HCT116 (cell line): ENCODE measurements around the gene KNDC1.

ENCODE experiments used
- EZH2 ChIP-seq: fragments of 200-600 bp; sonication (generic); IDR thresholded peaks from 2 replicates; pipeline ENCODE4 v1.6.1; 2017; ENCODE audit warnings: antibody characterized with exemption, mixed run types
- EZH2phosphoT487 ChIP-seq: fragments of 200-600 bp; IDR thresholded peaks from 2 replicates; pipeline ENCODE4 v1.6.1; 2018; ENCODE audit warnings: antibody characterized with exemption, borderline replicate concordance
- POLR2A ChIP-seq: IDR thresholded peaks from 2 replicates; pipeline ENCODE4 v1.7.0; 2011; ENCODE audit warnings: borderline replicate concordance; ENCODE audit not compliant: insufficient read depth, insufficient read length; ENCODE audit errors: extremely low read depth
- POLR2AphosphoS5 ChIP-seq: IDR thresholded peaks from 2 replicates; pipeline ENCODE4 v1.6.1; 2011; ENCODE audit warnings: mild to moderate bottlenecking, low read depth, low read length, moderate library complexity
- RAD21 ChIP-seq: IDR thresholded peaks from 2 replicates; pipeline ENCODE4 v1.6.1; 2012; ENCODE audit warnings: low read depth, mild to moderate bottlenecking
- ZNF274 ChIP-seq: fragments of 200-500 bp; sonication (Bioruptor generic); IDR thresholded peaks from 2 replicates; pipeline ENCODE4 v1.6.1; 2014; ENCODE audit warnings: mild to moderate bottlenecking, low read depth, low read length, inconsistent platforms
- TF ChIP-seq, protein P1 (sequence below): IDR thresholded peaks from 2 replicates; pipeline ENCODE4 v1.6.1; 2011; ENCODE audit warnings: mild to moderate bottlenecking, low read length, moderate library complexity; ENCODE audit not compliant: insufficient replicate concordance; ENCODE audit errors: extremely low read depth
- TF ChIP-seq, protein P2 (sequence below), 3 experiments: fragments of 200-600 bp in 1 of 3; sonication (generic) in 1 of 3; IDR thresholded peaks in 2 of 3; conservative IDR thresholded peaks in 1 of 3; 2 replicates each; pipeline ENCODE4 v1.5.1; 2012 to 2017; ENCODE audit warnings: low read depth in 2 of 3, low read length in 2 of 3, antibody characterized with exemption in 1 of 3, borderline replicate concordance in 1 of 3, control low read depth in 1 of 3, mild to moderate bottlenecking in 1 of 3, mixed read lengths in 1 of 3, mixed run types in 1 of 3, moderate library complexity in 1 of 3; ENCODE audit not compliant: insufficient read depth in 1 of 3

DNA sequence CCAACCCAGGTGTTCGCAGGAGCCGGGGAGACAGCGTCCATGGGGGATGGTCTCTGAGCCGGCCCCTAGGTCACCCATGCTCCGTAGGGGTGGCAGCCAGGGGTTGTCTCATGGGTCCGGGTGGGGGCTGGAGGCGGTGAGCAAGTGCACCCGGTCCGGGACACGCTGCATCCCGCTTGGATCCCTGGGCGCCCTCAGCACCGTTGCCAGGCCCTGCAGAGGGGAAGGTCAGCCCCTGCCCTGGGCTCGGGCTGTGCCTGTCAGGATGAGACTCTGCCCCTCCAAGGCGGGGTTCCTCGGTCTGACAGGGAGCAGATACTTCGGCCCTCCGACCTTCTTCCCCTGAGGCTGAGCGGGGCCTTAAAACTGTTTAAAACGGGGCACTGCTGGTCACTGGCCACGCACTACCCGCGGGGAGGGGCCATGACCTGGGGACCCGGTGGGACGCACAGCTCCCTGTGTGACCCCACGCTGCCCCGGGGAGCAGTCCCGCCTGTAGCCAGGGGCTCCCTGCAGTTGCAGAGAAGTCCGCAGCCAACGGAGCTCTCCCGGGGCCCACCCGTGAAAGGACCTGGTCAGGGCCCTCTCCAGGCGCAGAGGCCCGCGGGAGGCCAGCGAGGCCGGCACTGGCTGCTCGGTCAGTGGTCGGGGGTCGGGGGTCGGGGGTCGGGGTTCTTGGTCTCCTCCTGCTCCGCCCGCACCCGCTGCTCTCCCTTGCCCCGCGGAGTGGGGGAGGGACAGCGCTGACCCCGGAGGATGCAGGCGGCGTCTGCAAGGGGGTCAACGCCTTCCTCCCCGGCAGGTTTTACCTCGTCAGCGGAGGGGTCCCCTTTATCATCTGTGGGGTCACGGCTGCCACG is 33.4 kb upstream of the KNDC1 start:
- TF ChIP-seq POLR2A (no peak), RAD21 (no peak), POLR2AphosphoS5 (no peak), EZH2phosphoT487 (no peak), EZH2 (no peak), ZNF274 (no peak)
- TF ChIP-seq, protein P1, sequence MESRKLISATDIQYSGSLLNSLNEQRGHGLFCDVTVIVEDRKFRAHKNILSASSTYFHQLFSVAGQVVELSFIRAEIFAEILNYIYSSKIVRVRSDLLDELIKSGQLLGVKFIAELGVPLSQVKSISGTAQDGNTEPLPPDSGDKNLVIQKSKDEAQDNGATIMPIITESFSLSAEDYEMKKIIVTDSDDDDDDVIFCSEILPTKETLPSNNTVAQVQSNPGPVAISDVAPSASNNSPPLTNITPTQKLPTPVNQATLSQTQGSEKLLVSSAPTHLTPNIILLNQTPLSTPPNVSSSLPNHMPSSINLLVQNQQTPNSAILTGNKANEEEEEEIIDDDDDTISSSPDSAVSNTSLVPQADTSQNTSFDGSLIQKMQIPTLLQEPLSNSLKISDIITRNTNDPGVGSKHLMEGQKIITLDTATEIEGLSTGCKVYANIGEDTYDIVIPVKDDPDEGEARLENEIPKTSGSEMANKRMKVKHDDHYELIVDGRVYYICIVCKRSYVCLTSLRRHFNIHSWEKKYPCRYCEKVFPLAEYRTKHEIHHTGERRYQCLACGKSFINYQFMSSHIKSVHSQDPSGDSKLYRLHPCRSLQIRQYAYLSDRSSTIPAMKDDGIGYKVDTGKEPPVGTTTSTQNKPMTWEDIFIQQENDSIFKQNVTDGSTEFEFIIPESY = no peak
- TF ChIP-seq, protein P2, sequence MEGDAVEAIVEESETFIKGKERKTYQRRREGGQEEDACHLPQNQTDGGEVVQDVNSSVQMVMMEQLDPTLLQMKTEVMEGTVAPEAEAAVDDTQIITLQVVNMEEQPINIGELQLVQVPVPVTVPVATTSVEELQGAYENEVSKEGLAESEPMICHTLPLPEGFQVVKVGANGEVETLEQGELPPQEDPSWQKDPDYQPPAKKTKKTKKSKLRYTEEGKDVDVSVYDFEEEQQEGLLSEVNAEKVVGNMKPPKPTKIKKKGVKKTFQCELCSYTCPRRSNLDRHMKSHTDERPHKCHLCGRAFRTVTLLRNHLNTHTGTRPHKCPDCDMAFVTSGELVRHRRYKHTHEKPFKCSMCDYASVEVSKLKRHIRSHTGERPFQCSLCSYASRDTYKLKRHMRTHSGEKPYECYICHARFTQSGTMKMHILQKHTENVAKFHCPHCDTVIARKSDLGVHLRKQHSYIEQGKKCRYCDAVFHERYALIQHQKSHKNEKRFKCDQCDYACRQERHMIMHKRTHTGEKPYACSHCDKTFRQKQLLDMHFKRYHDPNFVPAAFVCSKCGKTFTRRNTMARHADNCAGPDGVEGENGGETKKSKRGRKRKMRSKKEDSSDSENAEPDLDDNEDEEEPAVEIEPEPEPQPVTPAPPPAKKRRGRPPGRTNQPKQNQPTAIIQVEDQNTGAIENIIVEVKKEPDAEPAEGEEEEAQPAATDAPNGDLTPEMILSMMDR (IDR thresholded peaks at IDR 0.05 in 2 of 3, conservative IDR thresholded peaks at IDR 0.05 in 1 of 3; ENCODE audit: borderline replicate concordance in 1 of 3, insufficient read depth in 1 of 3, low read depth in 2 of 3, low read length in 2 of 3) = no peak
